K562 (cell line): ENCODE measurements around the gene CNR1.

Experiments
- NR3C1 ChIP-seq: sonication (generic); formaldehyde crosslinking; IDR thresholded peaks from 2 replicates; pipeline ENCODE4 v1.8.1; 2022; ENCODE audit warnings: missing genetic modification reagents
- SIN3A ChIP-seq, 2 experiments: fragments of 150-350 bp in 1 of 2; IDR thresholded peaks; 2 replicates each; pipeline ENCODE4 v1.6.1; 2011 to 2016; ENCODE audit warnings: borderline replicate concordance in 2 of 2, low read depth in 2 of 2, low read length in 2 of 2, mild to moderate bottlenecking in 2 of 2, moderate library complexity in 2 of 2; ENCODE audit not compliant: control insufficient read depth in 1 of 2

DNA sequence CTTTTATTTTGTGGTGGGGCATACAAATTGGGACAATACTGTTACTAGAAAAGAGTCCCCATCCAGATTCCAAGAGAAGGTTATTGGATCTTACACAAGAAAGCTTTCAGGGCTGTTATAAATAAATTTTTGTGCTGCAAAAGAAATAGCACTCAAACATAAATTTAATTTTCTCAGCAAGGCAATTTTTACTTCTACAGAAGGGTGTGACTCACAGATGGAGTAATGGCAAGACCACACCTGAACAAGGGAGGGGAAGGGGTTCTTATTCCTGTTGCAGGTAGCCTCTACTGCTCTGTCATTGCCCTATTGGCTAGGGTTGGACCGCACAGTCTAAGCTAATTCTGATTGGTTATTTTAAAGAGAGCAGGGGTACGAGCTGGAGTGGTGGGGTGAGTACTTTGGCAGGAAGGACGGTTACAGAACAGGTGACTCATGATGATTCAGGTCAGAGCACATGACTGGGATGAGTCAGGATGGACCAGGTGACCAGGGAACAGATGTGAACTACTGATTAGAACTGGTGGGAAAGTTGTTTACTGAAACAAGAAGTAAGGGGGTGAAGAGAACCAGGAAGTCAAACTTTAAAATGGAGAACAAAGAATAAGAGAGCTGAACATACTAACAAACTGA, 41.1 kb downstream of the CNR1 start:
- TF ChIP-seq SIN3A (IDR thresholded peaks at IDR 0.05; ENCODE audit: borderline replicate concordance in 2 of 2, control insufficient read depth in 1 of 2, low read depth in 2 of 2, low read length in 2 of 2) = no peak
- TF ChIP-seq NR3C1 (CRISPR knock-in tag) = no peak
